ENCODE measurements around the gene LRP8. TPM values are rescaled to one million over a fixed set of nuclear protein-coding genes. Genes with fewer than 3 reads are reported as not detected.

Gene LRP8
- total and polyA plus RNA-seq, 9 of the 15 experiments (the other 6 are each of a cell fraction or from before 2014, with no cell fraction given) = 7.1 to 56.1 (median 31.3) TPM

DNA sequence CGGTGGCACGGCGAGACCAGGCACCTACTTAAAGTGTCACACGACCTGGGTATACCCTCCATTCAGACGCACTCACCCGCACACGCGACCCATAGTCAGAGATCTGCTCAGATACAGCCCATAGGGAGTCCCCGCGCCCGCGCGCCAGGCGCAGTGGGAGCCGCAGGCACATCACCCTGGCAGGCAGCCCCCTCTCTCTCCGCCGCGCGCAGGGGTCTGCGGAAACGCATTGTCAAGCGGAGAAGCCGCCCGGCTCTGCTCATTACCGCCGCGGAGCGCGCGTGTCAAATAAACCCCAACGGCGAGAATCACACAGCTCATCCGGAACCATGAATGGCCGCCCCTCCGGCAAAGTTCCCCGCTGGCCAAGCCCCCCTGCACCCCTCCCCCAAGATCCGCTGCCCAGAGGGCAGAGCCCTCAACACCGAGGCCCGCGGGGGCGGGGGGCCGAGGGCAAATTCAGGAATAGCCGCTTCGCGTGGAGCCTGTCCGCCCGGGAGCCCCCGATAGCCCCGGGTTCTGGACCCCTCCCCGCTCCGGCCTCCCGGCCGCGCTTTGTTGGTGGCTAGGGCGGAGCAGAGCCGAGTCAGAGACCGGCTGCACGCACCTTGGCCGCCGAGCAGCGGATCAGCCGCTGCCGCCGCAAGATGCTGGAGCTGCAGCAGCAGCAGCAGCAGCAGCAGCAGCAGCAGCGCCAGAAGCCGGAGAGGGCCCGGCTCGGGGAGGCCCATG is 522 bp downstream of the LRP8 start (continued):
- TF ChIP-seq, protein P1, sequence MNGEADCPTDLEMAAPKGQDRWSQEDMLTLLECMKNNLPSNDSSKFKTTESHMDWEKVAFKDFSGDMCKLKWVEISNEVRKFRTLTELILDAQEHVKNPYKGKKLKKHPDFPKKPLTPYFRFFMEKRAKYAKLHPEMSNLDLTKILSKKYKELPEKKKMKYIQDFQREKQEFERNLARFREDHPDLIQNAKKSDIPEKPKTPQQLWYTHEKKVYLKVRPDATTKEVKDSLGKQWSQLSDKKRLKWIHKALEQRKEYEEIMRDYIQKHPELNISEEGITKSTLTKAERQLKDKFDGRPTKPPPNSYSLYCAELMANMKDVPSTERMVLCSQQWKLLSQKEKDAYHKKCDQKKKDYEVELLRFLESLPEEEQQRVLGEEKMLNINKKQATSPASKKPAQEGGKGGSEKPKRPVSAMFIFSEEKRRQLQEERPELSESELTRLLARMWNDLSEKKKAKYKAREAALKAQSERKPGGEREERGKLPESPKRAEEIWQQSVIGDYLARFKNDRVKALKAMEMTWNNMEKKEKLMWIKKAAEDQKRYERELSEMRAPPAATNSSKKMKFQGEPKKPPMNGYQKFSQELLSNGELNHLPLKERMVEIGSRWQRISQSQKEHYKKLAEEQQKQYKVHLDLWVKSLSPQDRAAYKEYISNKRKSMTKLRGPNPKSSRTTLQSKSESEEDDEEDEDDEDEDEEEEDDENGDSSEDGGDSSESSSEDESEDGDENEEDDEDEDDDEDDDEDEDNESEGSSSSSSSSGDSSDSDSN (IDR thresholded peaks at IDR 0.05; ENCODE audit: borderline replicate concordance in 1 of 2, low read depth in 2 of 2, low read length in 2 of 2) = peak in 1 of 2 experiments; percentile 57; a peak in 1 of 4 replicates
- TF ChIP-seq RBM14 (IDR thresholded peaks at IDR 0.05; ENCODE audit: borderline replicate concordance, insufficient read depth, low read depth, low read length) (0 out of 2 replicates have a peak, but pooled peaks have one; percentile 39), CHCHD3 (CRISPR knock-in tag; IDR thresholded peaks at IDR 0.05) (no peak), ZNF79 (CRISPR knock-in tag; IDR thresholded peaks at IDR 0.05; ENCODE audit: low read depth) (no peak), POLR2G (IDR thresholded peaks at IDR 0.05; ENCODE audit: low read depth, low read length) (peak; percentile 38), ELF1 (tag; IDR thresholded peaks at IDR 0.05) (peak; percentile 32; the same call in 1 of the 2 replicates), ZNF41 (CRISPR knock-in tag; conservative IDR thresholded peaks at IDR 0.05) (no peak), KDM4B (IDR thresholded peaks at IDR 0.05; ENCODE audit: borderline replicate concordance in 2 of 2, low read depth in 1 of 2) (no peak), TAF1 (IDR thresholded peaks at IDR 0.05; ENCODE audit: control insufficient read depth, extremely low read depth, insufficient read depth, low read length, severe bottlenecking) (peak; percentile 24), ZFX (CRISPR knock-in tag; IDR thresholded peaks at IDR 0.05) (peak; percentile 44), HMGN3 (IDR thresholded peaks at IDR 0.05; ENCODE audit: borderline replicate concordance, extremely low read depth, insufficient read length, low read depth, low read length) (peak; percentile 48), ZBTB7A (IDR thresholded peaks at IDR 0.05; ENCODE audit: borderline replicate concordance, control insufficient read depth, low read depth, low read length) (peak; percentile 81), ZNF12 (CRISPR knock-in tag; IDR thresholded peaks at IDR 0.05) (peak; percentile 7; the same call in 1 of the 2 replicates)
- TF ChIP-seq, protein P2, sequence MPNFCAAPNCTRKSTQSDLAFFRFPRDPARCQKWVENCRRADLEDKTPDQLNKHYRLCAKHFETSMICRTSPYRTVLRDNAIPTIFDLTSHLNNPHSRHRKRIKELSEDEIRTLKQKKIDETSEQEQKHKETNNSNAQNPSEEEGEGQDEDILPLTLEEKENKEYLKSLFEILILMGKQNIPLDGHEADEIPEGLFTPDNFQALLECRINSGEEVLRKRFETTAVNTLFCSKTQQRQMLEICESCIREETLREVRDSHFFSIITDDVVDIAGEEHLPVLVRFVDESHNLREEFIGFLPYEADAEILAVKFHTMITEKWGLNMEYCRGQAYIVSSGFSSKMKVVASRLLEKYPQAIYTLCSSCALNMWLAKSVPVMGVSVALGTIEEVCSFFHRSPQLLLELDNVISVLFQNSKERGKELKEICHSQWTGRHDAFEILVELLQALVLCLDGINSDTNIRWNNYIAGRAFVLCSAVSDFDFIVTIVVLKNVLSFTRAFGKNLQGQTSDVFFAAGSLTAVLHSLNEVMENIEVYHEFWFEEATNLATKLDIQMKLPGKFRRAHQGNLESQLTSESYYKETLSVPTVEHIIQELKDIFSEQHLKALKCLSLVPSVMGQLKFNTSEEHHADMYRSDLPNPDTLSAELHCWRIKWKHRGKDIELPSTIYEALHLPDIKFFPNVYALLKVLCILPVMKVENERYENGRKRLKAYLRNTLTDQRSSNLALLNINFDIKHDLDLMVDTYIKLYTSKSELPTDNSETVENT (CRISPR knock-in tag; IDR thresholded peaks at IDR 0.05) = peak; percentile 60; the same call in 1 of the 2 replicates

Data from K562 (cell line).